H9 (cell line): ENCODE data around the gene HOMER1. TPM values are rescaled to one million over a fixed set of nuclear protein-coding genes. Genes with fewer than 3 reads are reported as not detected.

Experiments
- DNase-seq: peaks from one replicate; pipeline ENCODE4 v3.0.0-alpha.2; 2017
- H2AFZ ChIP-seq: one replicate; pipeline ENCODE4 v1.6.1; 2013; ENCODE audit warnings: mild to moderate bottlenecking, low read length, control low read depth, moderate library complexity
- H2AK5ac ChIP-seq: 2 replicates; pipeline ENCODE4 v1.6.1; 2013; ENCODE audit warnings: low read length, control low read depth, mixed read lengths; ENCODE audit not compliant: insufficient read length
- H2BK120ac ChIP-seq: one replicate; pipeline ENCODE4 v1.6.1; 2013; ENCODE audit warnings: low read depth, mild to moderate bottlenecking, low read length, control low read depth, inconsistent platforms; ENCODE audit not compliant: poor library complexity, severe bottlenecking
- H2BK12ac ChIP-seq: 2 replicates; pipeline ENCODE4 v1.6.1; 2013; ENCODE audit warnings: low read length, control low read depth, mixed read lengths, low read depth; ENCODE audit not compliant: insufficient read length
- H2BK15ac ChIP-seq: 2 replicates; pipeline ENCODE4 v1.6.1; 2013; ENCODE audit warnings: low read depth, low read length, control low read depth
- H2BK20ac ChIP-seq: one replicate; pipeline ENCODE4 v1.6.1; 2013; ENCODE audit warnings: low read depth, mild to moderate bottlenecking, low read length, control low read depth, inconsistent platforms; ENCODE audit not compliant: poor library complexity, severe bottlenecking
- H2BK5ac ChIP-seq: 2 replicates; pipeline ENCODE4 v1.6.1; 2013; ENCODE audit warnings: low read length, control low read depth, mixed read lengths; ENCODE audit not compliant: insufficient read length
- H3K14ac ChIP-seq: 2 replicates; pipeline ENCODE4 v1.6.1; 2013; ENCODE audit warnings: low read length, control low read depth; ENCODE audit not compliant: insufficient read depth
- H3K18ac ChIP-seq: 2 replicates; pipeline ENCODE4 v1.6.1; 2013; ENCODE audit warnings: low read depth, mild to moderate bottlenecking, mixed read lengths, low read length, control low read depth; ENCODE audit not compliant: insufficient read length
- H3K23ac ChIP-seq: 2 replicates; pipeline ENCODE4 v1.6.1; 2013; ENCODE audit warnings: low read length, control low read depth, mixed read lengths, low read depth; ENCODE audit not compliant: insufficient read length
- H3K23me2 ChIP-seq: 2 replicates; pipeline ENCODE4 v1.6.1; 2013; ENCODE audit warnings: low read depth, mild to moderate bottlenecking, mixed read lengths, low read length, control low read depth; ENCODE audit not compliant: insufficient read length, poor library complexity, severe bottlenecking
- H3K27ac ChIP-seq: 2 replicates; pipeline ENCODE4 v1.5.1; 2013; ENCODE audit warnings: low read length, control low read depth, mixed read lengths, low read depth; ENCODE audit not compliant: insufficient read length
- H3K27me3 ChIP-seq: 2 replicates; pipeline ENCODE4 v1.6.1; 2013; ENCODE audit warnings: low read length, control low read depth, inconsistent platforms; ENCODE audit not compliant: insufficient read depth
- H3K4ac ChIP-seq: 2 replicates; pipeline ENCODE4 v1.6.1; 2013; ENCODE audit warnings: low read depth, mild to moderate bottlenecking, control low read depth, inconsistent platforms, low read length, moderate library complexity
- H3K4me1 ChIP-seq: 2 replicates; pipeline ENCODE4 v1.6.1; 2013; ENCODE audit warnings: low read length, control low read depth, inconsistent platforms; ENCODE audit not compliant: insufficient read depth
- H3K4me2 ChIP-seq: 2 replicates; pipeline ENCODE4 v1.6.1; 2013; ENCODE audit warnings: low read length, control low read depth, mixed read lengths; ENCODE audit not compliant: insufficient read length, insufficient read depth
- H3K56ac ChIP-seq: 2 replicates; pipeline ENCODE4 v1.6.1; 2013; ENCODE audit warnings: low read depth, mild to moderate bottlenecking, mixed read lengths, low read length, control low read depth; ENCODE audit not compliant: insufficient read length
- H3K79me1 ChIP-seq: 2 replicates; pipeline ENCODE4 v1.6.1; 2013; ENCODE audit warnings: low read depth, mild to moderate bottlenecking, moderate library complexity, low read length, control low read depth, inconsistent platforms; ENCODE audit not compliant: insufficient read depth, poor library complexity, severe bottlenecking
- H3K79me2 ChIP-seq: 2 replicates; pipeline ENCODE4 v1.6.1; 2013; ENCODE audit warnings: low read length, control low read depth, inconsistent platforms; ENCODE audit not compliant: insufficient read depth
- H3K9ac ChIP-seq: 2 replicates; pipeline ENCODE4 v1.6.1; 2013; ENCODE audit warnings: low read length, control low read depth, mixed read lengths; ENCODE audit not compliant: insufficient read length; ENCODE audit errors: extremely low read depth
- H3K9me3 ChIP-seq: one replicate; pipeline ENCODE4 v1.6.1; 2013; ENCODE audit warnings: low read depth, low read length, inconsistent platforms; ENCODE audit not compliant: control insufficient read depth
- H3T11ph ChIP-seq: one replicate; pipeline ENCODE4 v1.6.1; 2013; ENCODE audit warnings: mild to moderate bottlenecking, low read length, control low read depth, inconsistent platforms
- H4K20me1 ChIP-seq: one replicate; pipeline ENCODE4 v1.6.1; 2013; ENCODE audit not compliant: control insufficient read depth, insufficient read length, insufficient read depth
- H4K5ac ChIP-seq: 2 replicates; pipeline ENCODE4 v1.6.1; 2013; ENCODE audit warnings: low read depth, mild to moderate bottlenecking, mixed read lengths, low read length, control low read depth; ENCODE audit not compliant: insufficient read length
- H4K8ac ChIP-seq: replicated peaks from 2 replicates; pipeline ENCODE4 v1.6.1; 2013; ENCODE audit warnings: low read length, control low read depth, mixed read lengths, low read depth; ENCODE audit not compliant: insufficient read length
- H4K91ac ChIP-seq: 2 replicates; pipeline ENCODE4 v1.6.1; 2013; ENCODE audit warnings: low read depth, mild to moderate bottlenecking, moderate library complexity, mixed read lengths, low read length, control low read depth; ENCODE audit not compliant: insufficient read length
- H3K27ac Mint-ChIP-seq, 3 experiments: 2 replicates in 2 of 3; 3 replicates in 1 of 3; pipeline ENCODE4 v1.8.0; 2020 to 2021; ENCODE audit warnings: mixed read lengths in 3 of 3, mild to moderate bottlenecking in 1 of 3, moderate library complexity in 1 of 3
- H3K27me3 Mint-ChIP-seq: 2 replicates; pipeline ENCODE4 v1.8.0; 2021; ENCODE audit warnings: low read depth, mild to moderate bottlenecking, moderate library complexity, mixed read lengths
- H3K36me3 Mint-ChIP-seq, 3 experiments: 2 replicates in 2 of 3; 3 replicates in 1 of 3; pipeline ENCODE4 v1.8.0; 2020 to 2021; ENCODE audit warnings: low read depth in 3 of 3, mixed read lengths in 3 of 3; ENCODE audit not compliant: insufficient read depth in 1 of 3
- H3K4me1 Mint-ChIP-seq, 2 experiments: 2 replicates each; pipeline ENCODE4 v1.8.0; 2020; ENCODE audit warnings: mixed read lengths in 2 of 2
- H3K4me3 Mint-ChIP-seq, 2 experiments: 2 replicates in 1 of 2; 3 replicates in 1 of 2; pipeline ENCODE4 v1.8.0; 2020 to 2021; ENCODE audit warnings: mild to moderate bottlenecking in 2 of 2, mixed read lengths in 2 of 2, moderate library complexity in 1 of 2
- H3K9me3 Mint-ChIP-seq, 2 experiments: 2 replicates in 1 of 2; 3 replicates in 1 of 2; pipeline ENCODE4 v1.8.0; 2020; ENCODE audit warnings: mild to moderate bottlenecking in 2 of 2, mixed read lengths in 2 of 2, moderate library complexity in 1 of 2
- WGBS: extraction: QIAGEN DNeasy Blood & Tissue Kit; methylation state at CpG from one replicate; pipeline ENCODE4 v1.1.7; 2013; ENCODE audit warnings: missing lambda C conversion rate, low lambda C conversion rate, mixed read lengths; ENCODE audit not compliant: insufficient read length; ENCODE audit errors: extremely low coverage; 5-methylcytosine and 5-hydroxymethylcytosine counted together
- total RNA-seq: library from RNA; stranded (reverse); gene quantifications from 2 replicates; pipeline ENCODE4 v1.2.1, GENCODE V29; 2021
- TF ChIP-seq, protein P1 (sequence below): fragments of 200-600 bp; sonication (generic); conservative IDR thresholded peaks from 3 replicates; pipeline ENCODE4 v1.8.0; 2021; ENCODE audit warnings: antibody characterized with exemption, mild to moderate bottlenecking

HOMER1 gene
- total RNA-seq, 1 experiment from 2014 or later = 39.5 TPM

DNA sequence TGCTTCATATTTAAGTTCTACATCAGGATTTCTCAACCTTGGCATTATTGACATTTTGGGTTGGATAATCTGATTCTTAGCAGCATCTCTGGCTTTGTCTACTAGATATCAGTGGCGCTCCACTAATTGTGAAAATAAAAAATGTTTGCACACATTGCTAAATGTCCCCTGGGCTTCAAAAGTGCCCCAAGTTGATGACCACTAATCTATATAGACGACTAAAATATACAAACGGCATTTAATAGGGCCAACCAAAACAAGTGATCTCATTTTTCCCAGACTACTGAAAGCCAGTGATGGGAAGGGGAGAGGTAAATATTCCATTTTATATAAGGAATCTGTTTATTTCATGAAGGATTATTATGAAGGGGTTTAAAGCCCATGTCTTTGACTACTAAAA lies 118.6 kb downstream of the HOMER1 start:
- H3K79me2 ChIP-seq = no peaks in the 10 kb centered on the region
- H3K4ac ChIP-seq = no peak overlapping the region
- no peaks in the 10 kb centered on the region for H3K27me3 Mint-ChIP-seq
- no CpG with 5 or more reads among the region's 3 CpGs for WGBS
- no peak overlapping the region for H3K23ac ChIP-seq
- H3K27ac ChIP-seq = no peak overlapping the region
- no peak overlapping the region for H2BK20ac ChIP-seq
- H3K14ac ChIP-seq = no peak overlapping the region
- H3K4me3 Mint-ChIP-seq = no peak overlapping the region
- H2BK15ac ChIP-seq = no peak overlapping the region
- no peak overlapping the region for H4K8ac ChIP-seq
- peaks cover 9% of the 10 kb centered on the region in 2 experiments for H3K4me1 Mint-ChIP-seq
- H3K4me1 ChIP-seq = no peaks in the 10 kb centered on the region; the same call in 1 of the 2 replicates
- H4K5ac ChIP-seq = no peak overlapping the region
- H3K4me2 ChIP-seq = no peak overlapping the region
- no peak for DNase-seq
- no peaks in the 10 kb centered on the region for H3K27me3 ChIP-seq
- H4K20me1 ChIP-seq = no peaks in the 10 kb centered on the region
- no peak overlapping the region for H2BK120ac ChIP-seq
- H2AK5ac ChIP-seq = no peak overlapping the region
- H3K27ac Mint-ChIP-seq = peak overlapping the region in 1 of 3 experiments; percentile 50; a peak in 1 of 7 replicates
- no peak overlapping the region for H3K9ac ChIP-seq
- H3K18ac ChIP-seq = no peak overlapping the region
- no peak overlapping the region for H4K91ac ChIP-seq
- peaks cover 3 to 29% (median 11%) of the 10 kb centered on the region in 3 experiments; a peak in 5 of 7 replicates for H3K36me3 Mint-ChIP-seq
- H3K9me3 Mint-ChIP-seq = no peaks in the 10 kb centered on the region
- no peak overlapping the region for H2AFZ ChIP-seq
- no peak overlapping the region for H2BK5ac ChIP-seq
- no peaks in the 10 kb centered on the region for H3K9me3 ChIP-seq
- TF ChIP-seq, protein P1, sequence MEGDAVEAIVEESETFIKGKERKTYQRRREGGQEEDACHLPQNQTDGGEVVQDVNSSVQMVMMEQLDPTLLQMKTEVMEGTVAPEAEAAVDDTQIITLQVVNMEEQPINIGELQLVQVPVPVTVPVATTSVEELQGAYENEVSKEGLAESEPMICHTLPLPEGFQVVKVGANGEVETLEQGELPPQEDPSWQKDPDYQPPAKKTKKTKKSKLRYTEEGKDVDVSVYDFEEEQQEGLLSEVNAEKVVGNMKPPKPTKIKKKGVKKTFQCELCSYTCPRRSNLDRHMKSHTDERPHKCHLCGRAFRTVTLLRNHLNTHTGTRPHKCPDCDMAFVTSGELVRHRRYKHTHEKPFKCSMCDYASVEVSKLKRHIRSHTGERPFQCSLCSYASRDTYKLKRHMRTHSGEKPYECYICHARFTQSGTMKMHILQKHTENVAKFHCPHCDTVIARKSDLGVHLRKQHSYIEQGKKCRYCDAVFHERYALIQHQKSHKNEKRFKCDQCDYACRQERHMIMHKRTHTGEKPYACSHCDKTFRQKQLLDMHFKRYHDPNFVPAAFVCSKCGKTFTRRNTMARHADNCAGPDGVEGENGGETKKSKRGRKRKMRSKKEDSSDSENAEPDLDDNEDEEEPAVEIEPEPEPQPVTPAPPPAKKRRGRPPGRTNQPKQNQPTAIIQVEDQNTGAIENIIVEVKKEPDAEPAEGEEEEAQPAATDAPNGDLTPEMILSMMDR = no peak
- no peak overlapping the region for H3K56ac ChIP-seq
- peaks cover 2% of the 10 kb centered on the region for H3K79me1 ChIP-seq
- H2BK12ac ChIP-seq = no peak overlapping the region
- no peak overlapping the region for H3T11ph ChIP-seq
- no peaks in the 10 kb centered on the region for H3K23me2 ChIP-seq
